Suppressor macrophage treated with lipopolysaccharide for 4 hours (primary cell): ENCODE data around the gene STX2.
"Not testable (repeated sequence)": the region's sequence is repeated elsewhere in the genome, so short reads cannot be mapped to it uniquely, and the experiment has no call there.

Experiments used
- DNase-seq: peaks from one replicate; pipeline ENCODE4 v3.0.0-alpha.2; 2020

STX2 gene

DNA sequence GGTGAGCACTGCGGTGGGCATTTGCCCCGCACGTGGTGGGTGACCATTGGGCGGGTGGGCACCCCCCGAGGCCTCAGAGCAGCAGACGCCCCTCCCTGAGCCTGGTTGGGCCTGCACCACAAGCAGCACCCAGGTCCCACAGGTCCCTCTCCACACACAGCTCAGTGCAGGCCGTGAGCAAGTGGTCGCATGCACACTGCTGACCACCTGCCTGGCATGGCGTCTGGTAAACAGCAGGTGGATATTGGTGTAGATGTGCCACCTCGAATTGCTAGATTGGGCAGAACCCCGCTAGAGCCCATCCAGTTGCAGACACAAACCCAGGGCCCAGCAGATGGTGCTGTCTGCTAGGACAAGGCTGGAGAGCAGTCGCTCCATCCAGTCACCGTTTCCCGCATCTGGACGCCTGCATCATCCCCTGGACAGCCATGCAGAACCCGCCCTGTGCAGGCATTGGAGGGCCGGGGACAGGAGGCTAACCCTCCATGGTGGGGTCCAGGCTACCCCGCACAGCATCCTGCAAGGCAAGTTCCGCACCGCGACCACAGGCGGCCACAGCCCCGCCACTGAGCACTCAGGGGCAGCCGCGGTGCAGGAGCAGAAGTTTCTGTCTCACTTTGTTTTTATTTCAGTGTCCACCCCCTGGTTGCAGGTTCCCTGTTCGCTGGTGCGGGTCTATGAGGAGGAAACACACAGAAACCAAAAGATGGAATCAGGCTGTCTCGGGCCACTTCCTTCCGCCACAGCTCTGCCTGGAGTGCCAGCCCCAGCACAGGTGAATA is 77.3 kb downstream of the STX2 start:
- peak; percentile 59 for DNase-seq

DNA sequence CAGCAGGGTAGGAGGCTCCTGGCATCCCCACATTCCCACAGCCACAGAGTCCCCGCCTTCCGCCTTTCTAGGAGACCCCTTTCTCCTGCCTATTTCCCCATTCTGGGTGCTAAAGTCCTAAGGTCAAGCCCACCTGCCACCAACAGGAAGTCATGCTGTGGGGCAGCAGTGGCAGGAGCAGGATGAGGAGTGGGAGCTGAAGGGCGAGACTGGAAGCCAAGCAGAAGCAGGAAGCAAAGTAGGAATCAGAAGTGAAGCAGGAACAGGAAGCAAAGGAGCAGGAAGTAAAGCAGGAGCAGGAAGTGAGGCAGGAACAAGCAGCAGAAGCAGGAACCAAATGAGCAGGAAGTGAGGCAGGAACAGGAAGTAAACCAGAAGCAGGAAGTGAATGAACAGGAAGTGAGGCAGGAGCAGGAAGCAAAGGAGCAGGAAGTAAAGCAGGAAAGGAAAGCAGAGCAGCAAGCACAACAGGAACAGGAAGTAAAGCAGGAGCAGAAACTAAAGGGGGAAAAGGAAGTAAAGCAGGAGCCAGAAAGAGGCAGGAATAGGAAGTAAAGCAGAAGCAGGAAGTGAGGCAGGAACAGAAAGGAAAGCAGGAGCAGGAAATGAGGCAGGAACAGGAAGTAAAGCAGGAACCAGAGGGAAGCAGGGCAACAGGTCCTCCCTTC is 84.7 kb downstream of the STX2 start:
- DNase-seq, result no peak

DNA sequence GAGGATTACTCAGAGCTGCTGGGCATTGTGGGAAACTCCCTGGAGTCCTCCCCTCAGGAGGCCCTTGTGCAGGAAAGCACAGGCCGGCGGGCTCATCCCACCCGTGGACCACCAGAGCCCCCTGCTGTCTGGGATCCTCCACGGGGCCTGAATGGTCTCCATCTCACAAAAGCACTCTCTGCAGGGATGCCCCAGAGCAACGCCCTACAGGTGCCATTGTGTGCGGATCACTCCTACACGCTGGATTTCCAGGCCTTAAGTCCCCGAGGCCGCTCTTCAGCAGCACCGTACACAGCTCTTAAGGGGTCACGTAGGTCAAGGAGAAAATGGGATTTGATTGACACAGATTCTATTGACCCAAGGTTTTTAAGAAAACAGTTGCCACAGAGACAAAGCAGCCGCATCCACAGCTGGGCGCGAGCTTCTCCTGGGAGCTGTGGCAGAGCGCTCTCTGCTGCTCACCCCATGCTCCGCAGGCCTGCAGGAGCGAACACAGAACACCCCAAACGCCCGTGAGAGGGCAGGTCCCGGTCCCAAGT is 86.3 kb downstream of the STX2 start:
- no peak for DNase-seq

DNA sequence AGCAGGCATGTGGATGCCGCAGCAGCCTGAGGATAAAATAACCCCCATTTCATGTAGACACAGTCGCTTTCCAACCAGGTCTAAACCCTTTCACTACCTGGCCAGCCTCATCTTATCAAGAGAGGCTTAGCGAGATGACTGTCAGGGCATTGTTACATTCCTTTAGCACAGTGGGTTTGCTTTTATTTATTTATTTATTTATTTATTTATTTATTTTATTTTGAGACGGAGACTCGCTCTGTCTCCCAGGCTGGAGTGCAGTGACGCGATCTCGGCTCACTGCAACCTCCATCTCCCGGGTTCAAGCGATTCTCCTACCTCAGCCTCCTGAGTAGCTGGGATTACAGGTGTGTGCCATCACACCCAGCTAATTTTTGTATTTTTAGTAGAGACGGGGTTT is 87.0 kb downstream of the STX2 start:
- not testable (repeated sequence) for DNase-seq

DNA sequence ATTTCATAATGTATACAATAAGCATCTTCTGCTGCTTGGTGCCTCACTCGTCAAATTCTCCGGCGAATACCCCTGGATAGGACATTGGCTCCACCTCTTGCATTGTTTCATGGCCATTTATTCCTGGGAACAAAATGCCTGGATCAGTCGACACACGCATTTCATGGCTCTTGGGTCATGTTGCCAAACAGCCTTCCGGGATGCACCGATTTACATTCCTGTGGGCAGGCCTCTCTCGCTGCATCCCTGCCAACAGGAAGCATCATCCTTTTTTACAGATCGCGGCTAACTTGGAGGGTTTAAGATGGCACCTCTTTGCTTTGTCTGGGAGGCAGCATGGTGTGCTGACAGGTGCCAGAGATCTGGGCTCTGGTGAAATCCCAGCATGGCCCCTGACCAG is 90.3 kb downstream of the STX2 start:
- DNase-seq, result no peak

DNA sequence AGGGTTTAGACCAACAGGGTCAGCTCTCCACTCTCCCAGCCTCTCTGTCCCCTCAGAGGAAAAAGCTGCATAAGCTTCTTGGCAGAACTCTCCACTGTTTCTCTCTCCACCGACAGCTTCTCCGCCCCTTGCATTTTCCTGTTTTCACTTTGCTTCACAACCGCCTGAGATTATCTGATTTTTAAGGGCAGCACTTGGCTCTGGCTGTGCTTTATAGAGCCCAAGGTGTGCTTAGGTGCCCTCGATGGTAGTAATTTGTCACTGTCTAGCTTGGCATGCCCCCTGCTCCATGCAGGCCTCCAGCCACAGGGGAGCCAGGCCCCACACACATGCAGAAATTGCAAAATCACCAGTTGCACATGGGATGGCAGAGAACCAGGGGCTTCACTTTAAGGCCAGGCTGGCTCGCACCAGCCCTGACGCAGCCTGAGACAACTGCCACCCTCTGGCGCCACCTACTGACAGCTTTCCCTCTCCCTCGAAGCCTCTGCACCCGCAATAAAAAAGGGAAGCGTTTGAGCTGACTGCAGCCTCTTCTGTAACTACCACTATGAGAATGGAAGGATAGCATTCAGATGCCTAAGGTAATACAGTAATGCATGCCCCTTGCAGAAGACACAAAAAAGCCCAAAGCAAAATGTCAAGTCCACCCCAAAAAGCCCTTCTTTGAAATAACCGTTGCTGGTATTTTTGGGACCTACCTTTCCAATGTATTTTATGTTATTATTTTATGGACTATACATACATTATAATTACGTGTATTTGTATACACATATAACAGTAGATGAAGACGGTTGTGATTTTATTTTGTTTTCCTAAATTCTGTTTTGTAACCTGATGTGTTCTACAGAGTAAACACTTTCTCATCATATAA is 90.9 kb downstream of the STX2 start:
- DNase-seq, result peak; percentile 85

DNA sequence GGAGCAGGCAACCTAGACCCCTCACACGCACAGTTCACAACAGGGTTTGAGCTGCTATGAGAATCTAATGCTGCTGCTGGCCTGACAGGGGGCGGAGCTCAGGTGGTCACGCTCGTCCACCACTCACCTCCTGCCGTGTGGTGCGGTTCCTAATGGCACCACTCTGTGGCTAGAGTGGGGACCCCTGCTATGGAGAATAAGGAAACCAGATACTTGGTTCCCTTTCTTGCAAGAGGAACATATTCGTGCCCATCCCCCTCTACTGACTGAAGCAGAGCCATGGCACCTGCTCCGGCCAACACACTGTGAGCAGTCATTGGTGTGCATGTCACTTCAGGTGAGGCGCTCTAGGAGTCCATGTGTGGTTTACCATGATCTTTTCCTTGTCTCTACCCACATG is 92.5 kb downstream of the STX2 start:
- DNase-seq, result no peak

DNA sequence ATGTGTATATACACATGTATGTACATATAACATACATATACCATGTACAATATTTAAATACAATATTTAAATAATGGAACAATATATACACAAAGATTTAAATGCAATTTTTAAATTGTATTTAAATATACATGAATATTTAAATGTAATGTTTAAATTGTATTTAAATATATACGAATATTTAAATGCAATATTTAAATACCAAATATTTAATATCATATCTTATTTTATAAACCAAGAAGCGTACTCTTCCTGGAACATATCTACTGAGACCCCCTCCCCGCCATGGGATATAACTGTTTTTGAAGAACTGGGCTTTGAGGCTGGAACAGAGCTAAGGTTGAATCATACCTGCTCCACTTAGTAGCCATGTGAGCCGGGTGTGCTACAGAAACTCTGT is 93.1 kb downstream of the STX2 start:
- DNase-seq, result no peak

DNA sequence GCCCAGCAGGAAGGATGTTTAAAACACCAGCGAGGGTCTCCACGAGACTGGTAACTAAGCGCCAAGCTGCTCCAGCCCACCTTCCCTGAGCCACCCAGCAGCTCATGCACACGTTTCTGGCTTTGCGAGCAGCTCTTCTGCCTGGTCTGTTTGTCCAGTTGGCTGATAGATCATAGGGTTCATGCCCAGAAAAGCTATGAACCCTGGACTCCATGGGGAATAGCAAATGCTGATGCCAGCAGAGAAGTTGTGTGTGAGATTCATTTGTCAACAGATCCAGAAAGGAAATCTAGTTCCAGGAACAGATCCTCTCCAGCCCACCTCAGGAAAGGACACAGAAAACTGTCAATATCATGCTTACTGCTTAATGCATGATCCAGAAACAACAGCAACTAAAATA is 94.8 kb downstream of the STX2 start:
- no peak for DNase-seq

DNA sequence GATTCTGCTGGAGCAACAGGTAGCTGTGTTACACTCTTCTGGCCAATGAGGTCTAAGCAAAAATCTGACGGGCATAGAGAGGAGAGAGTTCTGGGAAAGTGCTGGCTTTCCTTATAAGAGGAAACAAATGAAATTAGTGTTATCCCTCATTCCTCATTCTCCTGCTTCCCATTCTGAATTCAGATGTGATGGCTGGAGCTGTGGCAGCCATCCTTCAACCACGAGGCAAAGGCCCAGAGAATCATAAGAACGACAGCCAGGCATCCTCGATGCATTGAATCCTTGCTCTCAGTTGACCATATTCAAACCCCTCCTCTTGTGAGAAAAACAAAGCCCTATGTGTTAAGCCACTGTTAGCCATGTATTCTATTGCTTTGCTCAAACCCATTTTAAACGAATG is 95.4 kb downstream of the STX2 start:
- DNase-seq, result no peak

DNA sequence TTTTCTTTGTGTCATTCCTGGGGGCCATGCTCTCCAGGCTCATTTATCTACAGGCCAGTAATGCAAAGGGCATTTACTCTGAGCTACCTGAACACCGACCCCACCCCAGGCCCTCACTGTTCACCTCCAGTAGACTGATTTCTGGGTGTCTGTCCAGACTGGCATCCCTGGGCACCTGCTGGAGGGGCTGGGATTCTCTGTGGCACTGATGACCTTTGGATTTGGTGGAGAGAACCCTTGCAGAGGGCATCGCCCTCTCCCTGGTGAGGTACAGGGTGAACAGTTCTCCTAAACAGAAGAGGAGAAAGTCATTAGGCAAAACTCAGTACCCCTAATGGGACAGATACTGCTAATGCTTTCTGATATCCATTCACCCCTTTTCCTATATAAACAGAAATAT is 95.9 kb downstream of the STX2 start:
- no peak for DNase-seq

DNA sequence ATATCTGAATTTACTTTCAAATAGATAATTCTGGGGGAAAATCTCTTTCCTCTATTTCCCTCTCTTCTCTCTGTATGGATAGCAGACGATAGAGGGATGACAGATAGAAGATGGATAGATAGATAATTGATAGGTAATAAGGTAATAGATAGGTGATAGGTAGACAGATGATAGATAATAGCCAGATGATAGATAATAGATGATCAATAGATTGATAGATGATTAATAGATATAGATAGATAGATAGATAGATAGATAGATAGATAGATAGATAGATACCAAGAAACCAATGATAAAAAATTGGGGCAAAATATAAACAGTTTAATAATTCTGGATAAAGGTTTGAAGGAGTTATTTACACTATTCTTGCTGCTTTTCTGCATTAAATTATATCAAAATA is 96.3 kb downstream of the STX2 start:
- no peak for DNase-seq

DNA sequence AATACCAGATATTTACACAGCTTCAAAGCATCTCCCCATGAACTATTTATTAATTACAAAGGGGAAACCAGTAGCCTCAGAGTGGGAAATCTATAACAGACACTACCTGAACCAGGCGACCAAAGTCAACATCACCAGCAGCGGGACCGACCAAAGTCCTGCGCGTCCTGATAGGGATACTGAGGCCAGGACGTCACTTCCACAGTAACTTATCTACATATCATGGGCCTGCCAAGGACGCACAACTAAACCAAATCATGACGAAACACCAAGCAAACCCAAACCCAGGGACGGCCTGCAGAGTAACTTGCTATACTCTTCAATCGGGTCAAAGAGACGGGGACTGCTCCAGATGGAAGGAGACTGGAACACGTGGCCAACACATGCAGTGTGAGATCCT is 96.9 kb downstream of the STX2 start:
- no peak for DNase-seq
